ENCODE results near the gene IQGAP2. TPM values are rescaled to one million over a fixed set of nuclear protein-coding genes. Genes with fewer than 3 reads are reported as not detected.
A peak's percentile ranks its signal among the peaks of the same experiment; 100 is the strongest.

Gene IQGAP2
- polyA plus RNA-seq, 1 experiment, result 0.63 TPM

- Histone ChIP-seq H3K4me3 (ENCODE audit: low read depth, low read length) (peak overlapping the region; percentile 97), H3K27me3 (ENCODE audit: control insufficient read depth, insufficient read depth, low read length) (no peaks in the 10 kb centered on the region), H3K27ac (ENCODE audit: low read depth, low read length) (no peak overlapping the region), H3K9me3 (ENCODE audit: control insufficient read depth, insufficient read depth, low read length) (peaks cover 7% of the 10 kb centered on the region; the same call in 1 of the 2 replicates)
- POLR2A ChIA-PET, result no interaction called here
- DNase-seq (ENCODE audit: low read depth, low spot score), result no peak
- CTCF ChIA-PET, result interaction anchor here (1.6 kb wide), 1 partner anchor 55 kb away, joined by 7 read pairs; no protein-coding TSS in a partner anchor
- TF ChIP-seq, protein P1, sequence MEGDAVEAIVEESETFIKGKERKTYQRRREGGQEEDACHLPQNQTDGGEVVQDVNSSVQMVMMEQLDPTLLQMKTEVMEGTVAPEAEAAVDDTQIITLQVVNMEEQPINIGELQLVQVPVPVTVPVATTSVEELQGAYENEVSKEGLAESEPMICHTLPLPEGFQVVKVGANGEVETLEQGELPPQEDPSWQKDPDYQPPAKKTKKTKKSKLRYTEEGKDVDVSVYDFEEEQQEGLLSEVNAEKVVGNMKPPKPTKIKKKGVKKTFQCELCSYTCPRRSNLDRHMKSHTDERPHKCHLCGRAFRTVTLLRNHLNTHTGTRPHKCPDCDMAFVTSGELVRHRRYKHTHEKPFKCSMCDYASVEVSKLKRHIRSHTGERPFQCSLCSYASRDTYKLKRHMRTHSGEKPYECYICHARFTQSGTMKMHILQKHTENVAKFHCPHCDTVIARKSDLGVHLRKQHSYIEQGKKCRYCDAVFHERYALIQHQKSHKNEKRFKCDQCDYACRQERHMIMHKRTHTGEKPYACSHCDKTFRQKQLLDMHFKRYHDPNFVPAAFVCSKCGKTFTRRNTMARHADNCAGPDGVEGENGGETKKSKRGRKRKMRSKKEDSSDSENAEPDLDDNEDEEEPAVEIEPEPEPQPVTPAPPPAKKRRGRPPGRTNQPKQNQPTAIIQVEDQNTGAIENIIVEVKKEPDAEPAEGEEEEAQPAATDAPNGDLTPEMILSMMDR (IDR thresholded peaks at IDR 0.05; ENCODE audit: low read depth, low read length), result no peak
These were observed 315.8 kb downstream of the IQGAP2 start for GRCh38 chr5:76718880-76719279.

GRCh38 chr5:76720988-76721569 is 318.0 kb downstream of the IQGAP2 start:
- Histone ChIP-seq H3K27ac (ENCODE audit: low read depth, low read length) (no peak overlapping the region), H3K27me3 (ENCODE audit: control insufficient read depth, insufficient read depth, low read length) (no peaks in the 10 kb centered on the region), H3K4me3 (ENCODE audit: low read depth, low read length) (no peak overlapping the region), H3K9me3 (ENCODE audit: control insufficient read depth, insufficient read depth, low read length) (peaks cover 1% of the 10 kb centered on the region; the same call in 1 of the 2 replicates)
- CTCF ChIA-PET, result interaction anchor here (2.1 kb wide), 1 partner anchor 53 kb away, joined by 16 read pairs; no protein-coding TSS in a partner anchor
- TF ChIP-seq, protein P1 (IDR thresholded peaks at IDR 0.05; ENCODE audit: low read depth, low read length), result no peak
- no peak for DNase-seq (ENCODE audit: low read depth, low spot score)
- POLR2A ChIA-PET, result no interaction called here

GRCh38 chr5:76723266-76723665 is 320.2 kb downstream of the IQGAP2 start:
- POLR2A ChIA-PET, result no interaction called here
- Histone ChIP-seq H3K4me3 (ENCODE audit: low read depth, low read length) (no peak overlapping the region), H3K27ac (ENCODE audit: low read depth, low read length) (no peak overlapping the region), H3K27me3 (ENCODE audit: control insufficient read depth, insufficient read depth, low read length) (no peaks in the 10 kb centered on the region), H3K9me3 (ENCODE audit: control insufficient read depth, insufficient read depth, low read length) (0 out of 2 replicates have a peak, but pooled peaks cover 5% of the 10 kb centered on the region)
- CTCF ChIA-PET, result interaction anchor here (1.4 to 2.1 kb wide), 2 partner anchors 13 to 51 kb away, joined by 3 to 16 read pairs; no protein-coding TSS in a partner anchor
- no peak for DNase-seq (ENCODE audit: low read depth, low spot score)
- TF ChIP-seq, protein P1 (IDR thresholded peaks at IDR 0.05; ENCODE audit: low read depth, low read length), result no peak

GRCh38 chr5:76723906-76724305 is 320.8 kb downstream of the IQGAP2 start:
- POLR2A ChIA-PET, result no interaction called here
- H3K27me3 ChIP-seq (ENCODE audit: control insufficient read depth, insufficient read depth, low read length), result no peaks in the 10 kb centered on the region

DNA sequence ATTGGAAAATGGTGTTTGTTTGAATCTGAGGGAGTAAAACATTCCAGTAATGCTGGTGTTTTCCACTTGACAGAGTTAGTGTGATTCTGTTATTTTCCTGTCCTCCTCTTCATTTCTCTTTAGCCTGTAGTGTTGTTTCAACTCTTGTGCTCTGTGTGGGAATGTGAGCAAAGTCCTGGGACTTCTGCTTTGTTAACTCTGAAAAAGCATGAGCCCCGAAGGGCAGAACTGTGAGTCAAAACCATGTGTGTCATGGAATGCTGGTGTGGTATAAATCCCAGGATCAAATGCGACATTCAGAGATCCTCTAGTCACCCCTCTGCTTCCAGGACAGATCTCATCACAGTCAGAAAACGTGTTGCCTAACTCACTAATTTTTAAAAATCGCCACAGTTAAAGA is 321.8 kb downstream of the IQGAP2 start:
- H3K27me3 ChIP-seq (ENCODE audit: control insufficient read depth, insufficient read depth, low read length), result no peaks in the 10 kb centered on the region
- CTCF ChIA-PET, result interaction anchor here (0.7 to 1.5 kb wide), 3 partner anchors 10 to 123 kb away, joined by 3 to 7 read pairs (median 4); no protein-coding TSS in a partner anchor
- DNase-seq (ENCODE audit: low read depth, low spot score), result no peak
- H3K27ac ChIP-seq (ENCODE audit: low read depth, low read length), result no peak overlapping the region
- H3K4me3 ChIP-seq (ENCODE audit: low read depth, low read length), result no peak overlapping the region
- POLR2A ChIA-PET, result no interaction called here
- H3K9me3 ChIP-seq (ENCODE audit: control insufficient read depth, insufficient read depth, low read length), result peaks cover 14% of the 10 kb centered on the region
- TF ChIP-seq, protein P1 (IDR thresholded peaks at IDR 0.05; ENCODE audit: low read depth, low read length), result no peak

More at GRCh38 chr5:76723906-76724305, 320.8 kb downstream of the IQGAP2 start:
- no peak for DNase-seq (ENCODE audit: low read depth, low spot score)
- Histone ChIP-seq H3K9me3 (ENCODE audit: control insufficient read depth, insufficient read depth, low read length) (peaks cover 10% of the 10 kb centered on the region), H3K27ac (ENCODE audit: low read depth, low read length) (no peak overlapping the region), H3K4me3 (ENCODE audit: low read depth, low read length) (no peak overlapping the region)
- CTCF ChIA-PET, result interaction anchor here (1.4 kb wide), 1 partner anchor 13 kb away, joined by 3 read pairs; no protein-coding TSS in a partner anchor
- TF ChIP-seq, protein P1 (IDR thresholded peaks at IDR 0.05; ENCODE audit: low read depth, low read length), result no peak
